GM19023 (cell line): ENCODE data around the gene DLGAP1.
"Not testable (repeated sequence)": the region's sequence is repeated elsewhere in the genome, so short reads cannot be mapped to it uniquely, and the experiment has no call there.

Source experiments
- ATAC-seq: cut with Tn5 transposase; IDR thresholded peaks from one replicate; pipeline ENCODE4 v1.9.1; 2021; ENCODE audit warnings: mild to moderate bottlenecking, moderate library complexity; ENCODE audit not compliant: unreplicated experiment

DLGAP1 gene

DNA sequence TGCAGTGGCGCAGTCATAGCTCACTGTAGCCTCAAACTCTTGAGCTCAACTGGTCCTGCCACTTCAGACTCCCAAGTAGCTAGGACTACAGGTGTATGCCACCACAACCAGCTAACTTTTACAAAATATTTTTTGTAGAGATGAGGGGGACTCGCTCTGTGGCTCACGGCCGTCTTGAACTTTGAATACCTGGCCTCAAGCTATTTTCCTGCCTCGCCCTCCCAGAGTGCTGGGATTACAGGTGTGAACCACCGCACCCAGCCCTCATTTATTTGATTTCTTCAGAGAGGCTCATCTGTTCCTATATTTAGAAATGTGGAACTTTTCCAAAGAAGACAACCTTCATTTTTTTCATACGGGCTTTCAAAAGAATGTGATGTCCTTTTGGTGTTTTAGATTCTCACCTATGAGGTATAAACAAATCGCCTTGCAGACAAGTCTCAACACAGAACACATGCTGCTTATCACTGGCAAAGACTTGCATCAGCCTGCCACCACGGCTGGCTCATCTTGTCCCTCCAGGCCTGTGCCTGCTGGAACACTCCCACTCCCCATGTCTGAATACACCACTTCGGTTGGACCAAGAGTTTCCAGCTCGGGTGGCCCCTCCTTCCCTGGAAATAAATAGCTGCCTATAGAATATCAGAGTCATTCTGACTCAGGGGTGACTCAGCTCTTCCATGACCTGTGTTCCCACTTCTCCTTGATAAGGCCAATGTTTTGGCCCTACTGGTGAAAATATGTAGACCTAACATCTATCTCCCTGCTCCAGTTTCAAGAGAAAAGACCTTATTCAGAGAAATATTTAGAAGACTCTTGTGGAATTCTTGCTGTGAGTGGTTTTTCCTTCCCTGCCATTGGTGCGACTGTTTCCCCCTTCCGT lies 802.5 kb downstream of the DLGAP1 start:
- no peak for ATAC-seq

DNA sequence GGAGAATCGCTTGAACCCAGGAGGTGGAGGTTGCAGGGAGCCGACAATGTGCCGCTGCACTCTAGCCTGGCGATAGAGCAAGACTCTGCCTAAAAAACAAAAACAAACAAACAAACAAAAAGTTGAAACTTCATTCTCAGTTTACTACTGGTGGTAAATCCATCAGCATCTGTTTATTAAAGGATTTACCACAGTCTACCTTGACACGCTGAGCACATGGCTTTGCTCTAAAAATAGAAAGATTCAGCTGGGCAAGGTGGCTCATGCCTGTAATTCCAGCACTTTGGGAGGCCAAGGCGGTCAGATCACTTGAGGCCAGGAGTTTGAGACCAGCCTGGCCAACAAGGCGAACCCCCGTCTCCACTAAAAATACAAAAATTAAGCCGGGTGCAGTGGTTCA lies 803.8 kb downstream of the DLGAP1 start:
- no peak for ATAC-seq

DNA sequence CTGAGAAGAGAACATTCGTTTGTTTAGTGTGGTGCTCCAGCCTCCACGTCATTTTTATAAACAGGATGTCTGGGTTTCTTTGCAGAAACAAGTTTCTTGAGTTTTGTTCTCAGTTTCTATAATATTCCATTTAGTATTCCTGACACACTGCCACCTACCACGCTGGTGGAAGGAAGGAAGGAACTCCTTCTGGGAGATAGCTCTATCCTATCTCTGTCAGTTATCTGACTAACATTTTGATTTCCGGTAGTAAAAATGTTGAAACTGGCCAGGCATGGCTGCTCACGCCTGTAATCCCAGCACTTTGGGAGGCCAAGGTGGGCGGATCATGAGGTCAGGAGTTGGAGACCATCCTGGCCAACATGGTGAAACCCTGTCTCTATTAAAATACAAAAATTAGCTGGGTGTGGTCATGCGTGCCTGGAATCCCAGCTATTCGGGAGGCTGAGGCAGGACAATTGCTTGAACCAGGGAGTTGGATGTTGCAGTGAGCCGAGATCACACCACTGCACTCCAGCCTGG lies 804.5 kb downstream of the DLGAP1 start:
- ATAC-seq: not testable (repeated sequence)

DNA sequence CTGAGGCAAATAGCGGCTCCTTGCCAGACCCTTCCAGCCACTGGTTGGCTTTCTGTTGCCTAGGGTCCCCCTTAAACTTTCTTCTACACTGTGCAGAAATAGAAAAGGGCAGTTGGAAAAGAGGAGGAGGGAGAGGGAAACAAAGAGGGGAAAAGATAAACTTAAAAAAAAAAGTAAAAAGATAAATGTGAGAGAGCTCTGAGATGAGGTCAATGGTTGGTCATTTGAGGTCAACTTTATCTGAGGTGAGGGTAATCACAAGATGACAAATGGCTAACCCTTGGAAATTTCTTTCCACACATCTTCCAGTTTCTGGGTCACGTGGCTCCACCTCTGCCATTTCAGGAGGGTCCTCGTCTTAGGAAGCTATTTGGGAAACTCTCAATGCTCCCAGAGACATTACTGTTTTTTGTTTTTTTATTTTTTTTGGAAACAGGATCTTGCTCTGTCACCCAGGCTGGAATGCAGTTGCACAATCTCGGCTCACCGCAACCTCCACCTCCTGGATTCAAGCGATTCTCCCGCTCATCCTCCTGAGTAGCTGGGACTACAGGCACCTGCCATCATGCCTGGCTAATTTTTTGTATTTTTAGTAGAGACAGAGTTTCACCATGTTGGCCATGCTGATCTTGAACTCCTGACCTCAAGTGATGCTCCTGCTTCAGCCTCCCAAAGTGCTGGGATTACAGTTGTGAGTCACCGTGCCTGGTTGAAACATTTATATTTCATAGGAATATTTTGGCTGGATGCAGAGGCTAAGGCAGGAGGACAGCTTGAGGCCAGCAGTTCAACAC lies 805.3 kb downstream of the DLGAP1 start:
- no peak for ATAC-seq

DNA sequence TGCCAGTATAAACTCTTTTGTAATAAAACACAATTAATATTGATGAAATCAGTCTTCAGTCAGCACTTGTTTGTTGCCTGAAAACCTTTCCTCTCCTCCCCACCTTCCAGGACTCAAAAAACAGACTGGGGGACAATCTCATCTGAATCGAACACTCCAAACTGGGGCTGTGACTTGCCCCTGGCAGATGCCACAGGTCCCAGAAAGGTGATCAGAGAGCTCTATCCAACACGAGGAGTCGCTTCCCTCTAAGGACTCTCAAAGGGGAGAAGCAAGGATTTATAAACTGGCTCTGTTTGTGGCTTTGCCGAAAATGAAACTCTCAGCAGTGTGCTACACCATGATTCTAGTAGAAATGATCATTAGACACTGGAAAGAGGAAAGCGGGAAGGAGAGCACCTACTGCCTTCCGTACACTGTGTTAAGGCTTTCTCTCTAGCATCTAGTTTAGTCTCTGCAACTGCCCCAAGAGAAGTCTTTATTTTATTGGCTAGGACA lies 805.9 kb downstream of the DLGAP1 start:
- no peak for ATAC-seq

DNA sequence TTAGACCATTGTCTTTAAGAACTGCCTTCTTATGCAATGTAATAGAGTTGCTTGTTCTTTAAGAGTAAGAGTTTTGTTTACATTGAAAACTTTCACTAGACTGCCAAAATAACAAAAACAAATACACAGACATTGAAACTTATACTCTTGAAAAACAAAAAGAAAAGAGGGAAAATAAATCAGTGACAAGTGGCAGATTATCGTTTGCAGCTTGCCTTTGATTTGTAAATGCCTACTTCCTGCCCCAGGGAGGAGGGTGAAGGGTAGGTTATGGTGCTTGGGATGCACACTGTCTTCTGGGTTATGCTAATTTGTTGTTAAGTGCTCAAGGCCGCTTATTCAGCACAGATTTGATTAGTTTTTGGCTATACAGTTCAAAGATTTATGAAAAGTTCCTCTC lies 806.5 kb downstream of the DLGAP1 start:
- ATAC-seq: no peak

DNA sequence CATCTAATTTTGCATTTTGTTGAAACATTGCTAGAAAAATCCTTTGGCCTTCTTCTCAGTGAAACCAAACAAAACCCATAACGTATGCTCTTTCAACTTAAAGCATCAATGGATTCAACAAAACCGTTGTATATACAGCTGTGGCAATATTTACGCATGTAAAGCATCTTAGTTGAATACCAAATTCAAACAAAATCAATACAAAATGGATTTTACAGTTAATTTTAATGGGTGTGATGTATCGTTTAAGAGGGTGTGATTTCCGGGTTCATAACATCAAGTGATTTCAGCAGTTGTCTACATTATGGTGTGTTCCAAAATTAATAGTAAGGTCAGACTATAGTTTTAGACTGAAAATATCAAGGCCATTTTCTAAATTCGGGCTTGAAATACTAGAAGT lies 806.9 kb downstream of the DLGAP1 start:
- no peak for ATAC-seq

DNA sequence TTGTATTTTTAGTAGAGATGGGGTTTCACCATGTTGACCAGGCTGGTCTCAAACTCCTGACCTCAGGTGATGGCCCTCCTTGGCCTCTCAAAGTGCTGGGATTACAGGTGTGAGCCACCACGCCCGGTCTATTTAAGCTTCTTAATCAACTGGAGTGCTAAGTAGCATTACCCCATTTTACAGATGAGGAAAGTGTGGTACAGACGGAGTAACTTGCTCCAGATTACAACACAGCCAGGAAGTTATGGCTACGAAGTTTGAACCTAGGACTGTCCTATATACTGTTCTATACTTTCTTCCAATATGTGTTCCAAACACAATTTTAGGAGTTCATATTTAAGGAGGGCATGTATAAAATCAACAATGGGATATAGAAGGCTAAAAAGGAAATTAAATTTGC lies 807.5 kb downstream of the DLGAP1 start:
- ATAC-seq: no peak

DNA sequence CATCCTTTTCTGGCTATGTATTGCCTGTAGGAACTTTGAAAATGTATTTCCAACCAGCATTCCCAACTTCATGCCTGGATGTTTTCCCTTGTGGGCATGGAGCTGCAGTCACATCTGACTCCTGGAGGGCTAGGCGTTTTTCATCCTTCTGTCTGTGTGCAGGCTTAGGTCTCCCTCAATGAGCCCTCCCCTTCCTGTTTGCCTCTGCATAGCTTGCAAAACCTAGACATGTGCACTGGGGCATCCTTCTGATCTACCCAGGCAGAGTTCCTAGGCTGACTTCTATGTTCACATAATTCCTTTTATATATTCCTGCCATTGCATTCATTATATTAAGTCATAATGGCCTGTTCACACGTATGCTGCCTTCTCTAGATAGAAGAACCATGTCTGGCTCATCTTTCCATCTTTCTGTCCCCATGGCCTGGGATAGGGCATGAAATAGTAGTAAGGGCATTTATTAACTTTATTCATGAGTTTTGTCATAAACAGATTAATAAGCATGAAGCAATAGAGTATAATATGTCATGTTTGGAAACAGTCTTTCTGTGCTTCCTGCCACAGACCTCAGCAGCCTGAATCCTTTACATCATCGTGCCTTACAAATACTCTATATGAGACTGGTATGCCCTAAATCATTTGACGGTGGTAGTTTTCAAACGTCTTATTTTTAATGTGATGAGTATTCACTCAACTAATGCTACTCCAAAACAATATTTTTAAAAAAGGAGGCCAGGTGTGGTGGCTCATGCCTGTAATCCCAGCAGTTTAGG lies 809.5 kb downstream of the DLGAP1 start:
- ATAC-seq: no peak

DNA sequence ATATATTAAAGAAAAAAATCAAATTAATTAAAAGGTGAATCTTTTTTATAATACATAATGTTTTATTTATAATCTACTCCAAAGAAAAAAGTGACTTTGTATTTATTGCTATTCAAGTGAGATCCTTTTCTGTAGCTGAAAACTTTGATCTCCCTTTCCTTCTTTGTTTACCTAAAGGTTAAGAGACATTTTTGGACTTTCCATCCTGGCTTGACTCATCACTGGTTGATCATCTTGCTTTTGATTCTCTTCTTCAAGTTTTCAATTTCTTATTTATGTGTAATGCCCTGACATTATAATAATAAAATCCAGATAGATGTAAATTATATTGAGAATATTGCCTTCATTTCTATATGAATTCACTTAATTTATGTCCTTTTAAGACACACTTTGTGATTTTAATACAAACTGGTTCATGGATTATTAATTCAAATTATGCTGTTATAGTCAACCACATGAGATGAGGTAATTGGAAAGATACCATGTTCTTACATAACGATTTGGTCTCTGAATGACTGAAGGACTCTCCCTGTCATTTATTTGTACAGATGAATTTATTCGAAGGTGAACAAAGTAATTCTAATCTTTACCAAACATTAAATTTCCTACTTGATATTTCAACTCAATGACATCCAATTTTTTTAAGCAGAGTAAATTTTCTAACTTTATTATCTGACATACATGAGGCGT lies 820.7 kb downstream of the DLGAP1 start:
- ATAC-seq: no peak

DNA sequence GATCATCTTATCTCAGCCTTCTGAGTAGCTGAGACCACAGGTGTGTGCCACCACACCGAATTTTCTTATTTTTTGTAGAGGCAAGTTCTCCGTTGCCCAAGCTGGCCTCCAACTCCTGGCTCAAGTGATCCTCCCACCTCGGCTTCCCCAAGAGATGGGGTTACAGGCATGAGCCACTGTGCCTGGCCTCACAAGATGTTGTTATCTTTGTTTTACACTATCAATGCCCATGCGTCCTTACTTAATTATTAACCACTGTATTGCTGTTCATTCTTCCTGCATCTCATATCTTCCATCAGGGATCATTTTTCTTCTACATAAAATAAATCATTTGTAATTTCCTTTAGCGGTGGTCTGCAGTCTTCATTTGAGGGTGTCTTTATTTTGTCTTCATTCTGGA lies 823.2 kb downstream of the DLGAP1 start:
- no peak for ATAC-seq

DNA sequence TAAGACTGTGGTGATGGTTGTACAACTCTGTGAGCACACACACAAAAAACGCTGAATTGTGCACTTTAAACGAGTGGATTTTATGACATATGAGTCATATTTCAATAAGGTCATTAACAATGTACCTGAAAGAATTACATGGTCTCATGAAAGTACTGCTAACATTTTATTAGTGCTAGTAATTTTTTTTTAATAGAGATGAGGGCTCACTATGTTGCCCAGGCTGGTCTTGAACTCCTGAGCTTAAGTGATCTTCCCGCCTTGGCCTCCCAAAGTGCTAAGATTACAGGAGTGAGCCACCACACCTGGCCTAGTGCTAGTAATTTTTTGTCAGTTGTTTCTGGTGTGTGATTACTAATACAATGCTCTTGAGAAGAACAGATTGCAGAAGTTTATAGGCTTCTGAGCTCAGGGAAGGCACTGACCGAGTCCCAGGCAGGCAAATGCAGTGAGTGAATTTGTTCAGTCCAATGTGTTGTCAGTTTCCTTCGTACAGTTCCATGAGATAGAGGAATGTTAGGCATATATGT lies 828.1 kb downstream of the DLGAP1 start:
- no peak for ATAC-seq

DNA sequence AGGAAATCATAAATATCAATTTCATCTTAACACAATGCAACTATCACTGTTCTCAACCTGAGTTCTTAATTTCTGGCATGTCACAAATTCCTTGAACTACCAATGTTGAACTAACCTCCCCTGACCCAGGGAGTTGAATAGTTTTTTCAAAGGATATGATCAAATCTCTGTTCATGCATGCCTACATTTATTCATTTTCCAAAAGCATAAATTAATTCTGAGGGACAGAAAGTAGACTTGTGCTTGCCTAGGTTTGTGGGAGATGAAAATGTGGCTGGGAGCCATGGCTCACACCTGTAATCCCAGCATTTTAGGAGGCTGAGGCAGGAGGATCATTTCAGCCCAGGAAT lies 829.4 kb downstream of the DLGAP1 start:
- no peak for ATAC-seq

DNA sequence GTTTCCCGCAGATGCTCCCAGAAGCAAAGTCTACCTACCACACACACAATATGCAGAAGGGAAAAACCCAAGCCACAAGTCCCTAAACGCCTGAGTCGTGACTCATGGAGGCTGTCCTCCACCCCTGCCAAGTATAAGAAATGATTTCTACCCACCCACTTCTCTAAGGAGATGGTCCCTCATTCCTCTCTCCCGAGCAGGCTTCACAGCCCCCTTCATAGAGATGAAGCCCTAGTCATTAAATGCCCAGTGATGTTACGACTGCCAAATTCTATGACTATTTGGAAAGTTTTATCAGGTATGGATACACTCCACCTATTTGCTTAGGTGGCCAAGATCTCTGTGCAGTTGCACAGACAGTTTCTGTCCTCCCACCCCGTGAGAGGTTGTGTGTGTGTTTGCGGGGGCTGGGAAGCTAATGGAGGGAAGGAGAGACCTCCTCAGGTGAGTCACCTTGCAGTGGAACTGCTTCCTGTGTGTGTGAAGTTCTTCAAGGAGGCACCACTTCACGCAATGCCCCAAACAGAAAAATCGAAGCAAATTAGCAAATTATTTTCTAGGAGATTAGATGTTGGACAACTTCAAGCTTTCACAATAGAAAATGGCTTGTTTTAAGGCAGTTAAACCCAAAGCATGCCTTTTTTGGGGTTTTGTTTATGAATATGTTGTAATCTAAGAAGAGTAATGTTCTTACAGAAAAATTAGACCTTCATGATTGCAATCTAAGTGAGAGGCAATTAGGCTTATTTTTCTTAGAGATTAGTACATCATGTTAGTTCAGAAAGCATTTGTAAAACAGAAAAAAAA lies 830.0 kb downstream of the DLGAP1 start:
- ATAC-seq: peak; percentile 54

DNA sequence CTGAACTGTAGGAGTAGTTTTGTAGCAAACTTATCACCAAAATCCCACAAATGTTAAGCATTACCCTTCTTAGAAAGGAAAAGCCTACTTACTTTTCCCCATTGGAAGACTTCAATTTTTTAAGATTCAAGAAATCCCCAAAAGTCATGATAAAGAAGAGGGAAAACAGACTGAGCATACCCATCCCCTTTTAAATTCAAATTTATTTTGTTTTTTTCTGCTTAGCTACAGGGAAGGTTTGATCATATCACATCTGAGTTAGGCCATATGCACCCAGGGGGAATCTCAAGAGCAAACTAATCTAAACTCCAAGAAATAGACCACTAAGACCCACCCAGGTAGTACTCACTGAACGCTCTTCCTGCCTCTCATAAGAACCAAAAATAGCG lies 830.6 kb downstream of the DLGAP1 start:
- no peak for ATAC-seq

DNA sequence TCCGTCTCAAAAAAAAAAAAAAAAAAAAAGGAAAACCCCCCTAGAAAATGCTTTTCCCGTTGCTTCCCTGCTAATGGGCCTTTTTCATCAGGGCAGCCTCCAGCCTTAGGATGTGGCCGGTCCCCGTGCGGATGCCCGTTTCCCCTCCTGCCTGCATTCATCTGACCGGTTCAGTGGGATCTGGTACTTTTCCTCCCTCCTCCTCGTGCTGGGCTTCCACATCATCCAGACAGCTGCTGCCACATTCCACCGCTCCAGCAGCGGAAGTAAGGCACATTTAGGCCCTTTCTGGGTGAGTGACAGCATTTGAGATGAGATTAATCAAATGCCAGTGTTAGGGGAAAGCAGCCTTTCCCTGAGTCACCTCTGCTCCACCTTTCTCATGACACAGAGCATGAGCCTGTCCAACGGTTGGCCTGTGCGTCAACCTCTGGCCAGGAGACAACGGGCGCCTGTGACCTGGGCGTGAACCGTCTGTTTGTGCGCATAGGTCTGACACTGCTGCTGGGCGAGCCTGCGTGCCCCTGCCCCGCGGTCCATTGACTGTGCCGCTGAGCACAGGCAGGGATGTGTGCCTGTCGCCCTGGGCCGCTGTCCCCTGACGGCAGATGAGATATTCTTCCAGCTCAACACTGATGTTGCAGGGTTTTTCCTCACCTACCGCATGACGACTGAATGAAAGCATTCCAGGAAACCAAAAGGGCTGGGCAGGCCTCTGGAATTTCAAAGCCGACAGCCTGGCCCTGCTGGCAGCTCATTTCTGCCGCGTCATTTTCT lies 831.1 kb downstream of the DLGAP1 start:
- ATAC-seq: no peak

DNA sequence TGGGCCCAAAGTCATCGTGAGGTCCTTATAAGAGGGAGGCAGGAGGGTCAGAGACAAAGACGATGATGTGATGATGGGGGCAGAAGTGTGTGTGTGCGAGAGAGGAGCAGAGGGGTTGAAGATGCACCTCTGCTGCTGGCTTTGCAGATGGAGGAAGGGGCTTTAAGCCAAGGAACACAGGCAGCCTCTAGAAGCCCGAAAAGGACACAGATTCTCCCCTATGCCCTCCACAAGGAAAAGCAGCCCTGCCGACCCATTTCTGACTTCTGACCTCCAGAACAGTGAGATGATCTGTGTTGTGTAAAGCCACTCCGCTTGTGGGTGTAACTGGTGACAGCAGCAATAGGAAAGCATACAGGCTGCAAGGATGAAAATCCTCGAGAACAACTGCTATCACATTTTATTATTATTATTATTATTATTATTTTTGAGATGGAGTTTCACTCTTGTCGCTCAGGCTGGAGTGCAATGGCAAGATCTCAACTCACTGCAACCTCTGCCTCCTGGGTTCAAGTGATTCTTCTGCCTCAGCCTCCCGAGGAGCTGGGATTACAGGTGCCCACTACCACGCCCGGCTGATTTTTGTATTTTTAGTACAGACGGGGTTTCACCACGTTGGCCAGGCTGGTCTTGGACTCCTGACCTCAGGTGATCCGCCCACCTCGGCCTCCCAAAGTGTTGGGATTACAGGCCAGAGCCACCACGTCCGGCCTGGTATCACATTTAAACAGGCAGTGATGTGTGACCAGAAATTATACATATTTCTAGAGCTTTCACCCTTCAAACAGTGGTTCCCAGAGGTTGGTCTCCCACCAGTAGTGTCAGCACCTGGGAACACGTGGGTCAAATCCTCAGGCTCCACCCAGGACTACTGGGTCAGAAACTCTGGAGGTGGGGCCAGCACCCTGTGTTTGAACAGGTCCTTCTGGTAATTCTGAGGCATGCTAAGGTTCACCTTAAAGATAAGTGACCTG lies 834.7 kb downstream of the DLGAP1 start:
- ATAC-seq: no peak

DNA sequence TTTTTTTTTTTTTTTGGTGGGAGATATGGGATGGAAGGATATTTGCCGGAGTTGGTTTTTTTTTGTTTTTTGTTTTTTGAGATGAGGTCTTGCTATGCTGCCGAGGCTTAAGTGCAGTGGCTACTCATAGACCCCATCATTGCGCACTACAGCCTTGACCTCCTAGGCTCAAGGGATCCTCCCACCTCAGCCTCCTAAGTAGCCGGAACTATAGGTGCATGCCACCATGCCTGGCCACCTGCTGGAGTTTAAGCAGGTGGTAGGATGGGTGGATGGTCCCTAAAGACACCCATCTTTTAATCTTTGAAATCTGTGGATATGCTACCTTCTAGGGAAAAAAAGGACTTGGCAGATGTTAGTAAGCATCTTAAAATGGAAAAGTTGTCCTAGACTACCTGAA lies 835.4 kb downstream of the DLGAP1 start:
- no peak for ATAC-seq
